Gastroesophageal sphincter (tissue), 4 donors: ENCODE measurements around the gene SYT3. TPM values are rescaled to one million over a fixed set of nuclear protein-coding genes. Genes with fewer than 3 reads are reported as not detected.
"Not testable (repeated sequence)": the region's sequence is repeated elsewhere in the genome, so short reads cannot be mapped to it uniquely, and the experiment has no call there.

Source experiments
- ATAC-seq: fragments of 150-250 bp; one replicate; pipeline ENCODE4 v1.9.1; 2016; ENCODE audit warnings: mild to moderate bottlenecking, moderate library complexity
- H3K27ac ChIP-seq, 4 donors: fragments of 200-600 bp; sonication (generic) in 3 of 4; 1 replicate in 3 of 4; 2 replicates in 1 of 4; pipeline ENCODE4 v1.5.1; 2016 to 2019
- H3K27me3 ChIP-seq: fragments of 200-600 bp; sonication (generic); one replicate; pipeline ENCODE4 v1.5.1; 2019
- H3K36me3 ChIP-seq, 2 donors: fragments of 200-600 bp; sonication (generic); one replicate each; pipeline ENCODE4 v1.5.1; 2019; ENCODE audit warnings: control low read depth in 1 of 2
- H3K4me1 ChIP-seq, 3 donors: fragments of 200-600 bp; sonication (generic); 1 replicate in 2 of 3; 2 replicates in 1 of 3; pipeline ENCODE4 v1.5.1; 2016 to 2019; ENCODE audit warnings: control low read depth in 2 of 3
- H3K4me3 ChIP-seq, 2 donors: fragments of 200-600 bp; sonication (generic); one replicate each; pipeline ENCODE4 v1.5.1; 2019; ENCODE audit warnings: mild to moderate bottlenecking in 1 of 2, moderate library complexity in 1 of 2
- H3K9me3 ChIP-seq, 3 donors: fragments of 200-600 bp; sonication (generic); one replicate each; pipeline ENCODE4 v1.5.1; 2017 to 2019; ENCODE audit warnings: control low read depth in 2 of 3
- CTCF ChIP-seq, 4 experiments: fragments of 200-600 bp in 2 of 4; fragments of 450-650 bp in 2 of 4; sonication (generic) in 1 of 4; IDR thresholded peaks; one replicate each; pipeline ENCODE4 v1.5.1; 2017 to 2019; ENCODE audit warnings: antibody characterized with exemption in 4 of 4, mild to moderate bottlenecking in 2 of 4, moderate library complexity in 2 of 4
- EP300 ChIP-seq: sonication (generic); formaldehyde crosslinking; IDR thresholded peaks from one replicate; pipeline ENCODE4 v1.6.1; 2017; ENCODE audit warnings: antibody characterized with exemption, mild to moderate bottlenecking
- POLR2A ChIP-seq, 2 donors: fragments of 450-650 bp; IDR thresholded peaks; one replicate each; pipeline ENCODE4 v1.6.1; 2017; ENCODE audit warnings: antibody characterized with exemption in 2 of 2, mild to moderate bottlenecking in 2 of 2, moderate library complexity in 1 of 2
- POLR2AphosphoS5 ChIP-seq: sonication (generic); formaldehyde crosslinking; IDR thresholded peaks from one replicate; pipeline ENCODE4 v1.6.1; 2017; ENCODE audit warnings: antibody characterized with exemption
- whole genome bisulfite sequencing, 2 donors: methylation state at CpG; one replicate each; pipeline ENCODE4 v1.1.5; 2018; ENCODE audit warnings: low coverage in 1 of 2; 5-methylcytosine and 5-hydroxymethylcytosine counted together
- total RNA-seq, 4 donors: library from RNA; depleted of rRNA; stranded (reverse); fragments of >200 nt; gene quantifications; one replicate each; pipeline ENCODE4 v1.1.0, GENCODE V29; 2016

Gene SYT3
- total RNA-seq, 4 donors from 2014 or later: 0.42 TPM; not detected in 3

GRCh38 chr19:50602496-50602895 lies 37.2 kb downstream of the SYT3 start:
- peaks cover 80% of the 10 kb centered on the region for H3K27me3 ChIP-seq
- WGBS, 2 donors: 73 to 81% methylated on average over 6 of the region's 6 CpGs
- no peak overlapping the region for H3K27ac ChIP-seq
- no peak overlapping the region for H3K4me3 ChIP-seq
- TF ChIP-seq CTCF (IDR thresholded peaks at IDR 0.05) (no peak), POLR2A (IDR thresholded peaks at IDR 0.05) (no peak), POLR2AphosphoS5 (no peak), EP300 (no peak)
- peaks cover 0 to 6% (median 0%) of the 10 kb centered on the region in 3 donors for H3K4me1 ChIP-seq
- no peaks in the 10 kb centered on the region for H3K36me3 ChIP-seq
- no peaks in the 10 kb centered on the region for H3K9me3 ChIP-seq
- no peak for ATAC-seq

GRCh38 chr19:50602089-50602422 lies 37.6 kb downstream of the SYT3 start:
- no peak for TF ChIP-seq POLR2A (IDR thresholded peaks at IDR 0.05)
- no peak overlapping the region for H3K4me3 ChIP-seq
- no peak overlapping the region for H3K27ac ChIP-seq
- H3K36me3 ChIP-seq: no peaks in the 10 kb centered on the region
- peaks cover 76% of the 10 kb centered on the region for H3K27me3 ChIP-seq
- no peak for ATAC-seq
- H3K4me1 ChIP-seq: peaks cover 0 to 5% (median 0%) of the 10 kb centered on the region in 3 donors
- 77 to 79% methylated on average over 2 to 5 of the region's 5 CpGs for WGBS, 2 donors
- no peaks in the 10 kb centered on the region for H3K9me3 ChIP-seq

- Histone ChIP-seq H3K9me3 (no peaks in the 10 kb centered on the region), H3K4me3 (no peak overlapping the region), H3K27me3 (peaks cover 71% of the 10 kb centered on the region), H3K27ac (no peak overlapping the region), H3K36me3 (no peaks in the 10 kb centered on the region), H3K4me1 (peaks cover 0 to 5% (median 0%) of the 10 kb centered on the region in 3 donors)
- no peak for TF ChIP-seq CTCF (IDR thresholded peaks at IDR 0.05)
- TF ChIP-seq POLR2A (IDR thresholded peaks at IDR 0.05): no peak
- no peak for TF ChIP-seq EP300
- no peak for TF ChIP-seq POLR2AphosphoS5
- no peak for ATAC-seq
- WGBS, 2 donors: 63 to 67% methylated on average over 9 to 11 of the region's 11 CpGs
Observed at GRCh38 chr19:50601407-50602088, 38.1 kb downstream of the SYT3 start.

GRCh38 chr19:50599427-50599826 lies 40.3 kb downstream of the SYT3 start:
- no peak overlapping the region for H3K27ac ChIP-seq
- H3K4me3 ChIP-seq: no peak overlapping the region
- TF ChIP-seq POLR2A (IDR thresholded peaks at IDR 0.05): no peak
- no peak for TF ChIP-seq EP300
- no peak for TF ChIP-seq POLR2AphosphoS5
- no peak for TF ChIP-seq CTCF (IDR thresholded peaks at IDR 0.05)
- peaks cover 70% of the 10 kb centered on the region for H3K27me3 ChIP-seq
- ATAC-seq: no peak
- 71 to 74% methylated on average over 2 of the region's 9 CpGs for WGBS, 2 donors
- H3K4me1 ChIP-seq: no peaks in the 10 kb centered on the region
- H3K36me3 ChIP-seq: no peaks in the 10 kb centered on the region
- H3K9me3 ChIP-seq: no peaks in the 10 kb centered on the region

- H3K27me3 ChIP-seq: peaks cover 51% of the 10 kb centered on the region
- 43 to 50% methylated on average over 2 to 3 of the region's 3 CpGs for WGBS, 2 donors
- ATAC-seq: no peak
- no peak overlapping the region for H3K4me3 ChIP-seq
- TF ChIP-seq CTCF (IDR thresholded peaks at IDR 0.05) (no peak), POLR2AphosphoS5 (no peak), EP300 (no peak), POLR2A (IDR thresholded peaks at IDR 0.05) (no peak)
- no peaks in the 10 kb centered on the region for H3K9me3 ChIP-seq
- no peak overlapping the region for H3K27ac ChIP-seq
- no peaks in the 10 kb centered on the region for H3K36me3 ChIP-seq
- H3K4me1 ChIP-seq: no peaks in the 10 kb centered on the region
Observed at GRCh38 chr19:50590191-50590590, 49.5 kb downstream of the SYT3 start.

GRCh38 chr19:50581795-50582660 lies 57.7 kb downstream of the SYT3 start:
- not testable (repeated sequence) for H3K4me1 ChIP-seq, H3K36me3 ChIP-seq, ATAC-seq, H3K27ac ChIP-seq, H3K9me3 ChIP-seq, H3K4me3 ChIP-seq
- WGBS, 2 donors: 50 to 72% methylated on average over 3 to 6 of the region's 24 CpGs
- H3K27me3 ChIP-seq: peaks cover 44% of the 10 kb centered on the region
